GM18951 (cell line): ENCODE data around the gene ARV1.
"Not testable (repeated sequence)": the region's sequence is repeated elsewhere in the genome, so short reads cannot be mapped to it uniquely, and the experiment has no call there.

Experiments used
- POLR2A ChIP-seq: IDR thresholded peaks from 4 replicates; pipeline ENCODE4 v1.6.1; 2011; ENCODE audit warnings: mild to moderate bottlenecking; ENCODE audit not compliant: insufficient read length, insufficient read depth; ENCODE audit errors: extremely low read depth
- in situ Hi-C: fragments of 300-500 bp; cut with MboI; formaldehyde crosslinking; loops from one replicate; pipeline ENCODE4 v1.12.0; 2022; ENCODE audit warnings: low sequenced_read_pairs, mixed read lengths, inconsistent platforms; ENCODE audit not compliant: unreplicated experiment

Gene ARV1

DNA sequence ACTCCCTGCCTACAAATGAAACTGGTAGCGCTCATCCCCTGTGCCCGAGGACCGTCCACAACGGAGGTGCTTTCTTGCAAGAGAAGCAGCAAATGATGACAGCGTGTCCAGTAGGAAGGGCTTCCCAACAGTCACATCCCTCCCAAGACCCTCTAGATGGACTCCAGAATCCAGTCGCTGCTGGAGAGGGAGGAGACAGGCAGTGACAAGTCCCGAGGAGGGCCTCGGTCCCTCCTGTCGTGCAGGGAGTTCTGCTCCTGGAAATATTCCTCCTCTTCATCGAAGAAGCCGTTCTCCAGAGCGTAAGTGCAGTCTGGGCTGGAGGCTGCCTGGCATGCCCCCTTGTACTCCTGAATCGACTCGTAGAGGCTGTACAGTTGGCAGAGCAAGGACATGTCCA, 40.8 kb downstream of the ARV1 start:
- no peak for TF ChIP-seq POLR2A
- in situ Hi-C loops: no loop called here

GRCh38 chr1:231020139-231020601, 41.3 kb downstream of the ARV1 start:
- TF ChIP-seq POLR2A: no peak
- in situ Hi-C loops: no loop called here

- in situ Hi-C loops: no loop called here
- no peak for TF ChIP-seq POLR2A
Measured at GRCh38 chr1:231020816-231021215, 41.9 kb downstream of the ARV1 start.

DNA sequence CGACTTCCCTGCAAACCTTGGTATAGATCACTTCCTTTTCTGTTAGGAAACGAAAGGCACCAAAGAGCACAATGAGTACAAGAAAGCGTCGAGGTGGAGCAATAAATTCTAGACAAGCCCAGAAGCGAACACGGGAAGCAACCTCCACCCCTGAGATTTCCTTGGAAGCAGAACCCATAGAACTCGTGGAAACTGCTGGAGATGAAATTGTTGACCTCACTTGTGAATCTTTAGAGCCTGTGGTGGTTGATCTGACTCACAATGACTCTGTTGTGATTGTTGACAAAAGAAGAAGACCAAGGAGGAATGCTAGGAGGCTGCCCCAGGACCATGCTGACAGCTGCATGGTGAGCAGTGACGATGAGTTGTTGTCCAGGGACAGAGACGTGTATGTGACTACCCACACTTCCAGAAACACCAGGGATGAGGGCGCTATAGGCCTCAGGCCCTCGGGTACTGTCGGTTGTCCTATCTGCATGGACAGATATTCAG, 42.7 kb downstream of the ARV1 start:
- TF ChIP-seq POLR2A: no peak
- in situ Hi-C loops: no loop called here

- in situ Hi-C loops: not testable (repeated sequence)
Measured at GRCh38 chr1:231022543-231022942, 43.6 kb downstream of the ARV1 start.

DNA sequence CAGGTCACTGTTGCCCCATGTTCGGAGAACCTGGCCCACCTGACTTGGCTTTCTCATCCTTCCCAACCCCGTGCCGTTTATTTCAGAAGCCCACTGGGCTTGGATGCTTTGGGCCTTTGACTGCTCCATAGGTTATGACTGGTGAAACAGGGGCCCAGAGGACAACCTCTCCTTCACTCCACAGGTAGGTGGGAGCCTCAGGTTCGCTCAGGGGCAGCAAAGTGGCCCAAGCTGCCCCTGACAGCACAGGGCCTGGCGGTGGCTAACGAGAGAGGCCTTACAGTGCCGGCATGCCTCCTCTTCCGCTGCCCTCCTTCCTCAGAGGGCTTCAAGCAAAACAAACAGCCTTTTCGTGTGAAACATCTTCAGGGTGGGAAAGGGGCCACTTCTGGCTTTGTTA, 44.3 kb downstream of the ARV1 start:
- in situ Hi-C loops: no loop called here
- TF ChIP-seq POLR2A: no peak

DNA sequence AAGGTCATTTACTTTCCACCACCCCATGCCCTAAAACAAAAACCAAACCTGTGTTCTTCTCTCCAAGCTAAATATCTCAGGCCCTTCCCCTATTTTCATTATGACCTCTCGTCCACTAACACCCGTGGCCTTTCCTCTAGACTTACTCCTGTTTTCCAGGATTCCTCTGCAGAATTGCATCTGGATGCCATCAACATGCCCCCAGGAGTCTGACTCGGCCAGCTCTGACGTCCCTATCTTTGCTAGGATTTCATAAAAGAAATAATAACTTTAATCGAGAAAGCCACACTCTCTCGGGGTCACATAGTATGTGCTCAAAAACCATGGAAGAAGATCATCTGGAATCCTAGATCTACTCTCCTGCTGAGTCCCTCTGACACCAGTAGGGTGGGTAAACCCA, 47.7 kb downstream of the ARV1 start:
- in situ Hi-C loops: no loop called here
- TF ChIP-seq POLR2A: no peak

GRCh38 chr1:231027136-231027925, 48.4 kb downstream of the ARV1 start:
- no peak for TF ChIP-seq POLR2A
- in situ Hi-C loops: no loop called here

- no peak for TF ChIP-seq POLR2A
- in situ Hi-C loops: no loop called here
Measured at GRCh38 chr1:231027971-231028370, 49.1 kb downstream of the ARV1 start.

DNA sequence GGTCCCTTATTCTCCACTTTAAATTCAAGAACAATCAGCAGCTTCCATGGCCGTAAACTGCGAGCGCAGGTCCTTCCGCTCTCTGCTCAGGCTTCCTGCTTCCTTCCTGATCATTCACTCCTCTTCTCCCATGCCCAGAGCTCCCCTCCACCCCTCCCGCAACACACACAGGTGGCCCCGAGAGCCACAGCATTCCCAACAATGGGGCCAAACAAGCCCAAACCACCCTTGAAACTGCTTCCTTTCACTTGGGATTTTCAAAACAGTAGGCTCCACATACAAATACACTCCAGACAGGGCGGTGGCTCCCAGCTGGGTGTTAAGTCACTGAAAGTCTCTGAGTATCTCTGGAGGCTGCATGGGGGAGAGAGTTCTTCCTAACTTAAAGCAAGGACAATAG, 49.8 kb downstream of the ARV1 start:
- in situ Hi-C loops: no loop called here
- TF ChIP-seq POLR2A: no peak

- in situ Hi-C loops: not testable (repeated sequence)
Measured at GRCh38 chr1:231029247-231029646, 50.4 kb downstream of the ARV1 start.

- in situ Hi-C loops: no loop called here
- no peak for TF ChIP-seq POLR2A
Measured at GRCh38 chr1:231029841-231030240, 50.9 kb downstream of the ARV1 start.

- in situ Hi-C loops: no loop called here
Measured at GRCh38 chr1:231032963-231033362, 54.1 kb downstream of the ARV1 start.

GRCh38 chr1:231035799-231036198, 56.9 kb downstream of the ARV1 start:
- in situ Hi-C loops: no loop called here
- no peak for TF ChIP-seq POLR2A

More at GRCh38 chr1:231032963-231033362, 54.1 kb downstream of the ARV1 start:
- no peak for TF ChIP-seq POLR2A
